ENCODE data around the gene GPR152.

The GPR152 gene

DNA sequence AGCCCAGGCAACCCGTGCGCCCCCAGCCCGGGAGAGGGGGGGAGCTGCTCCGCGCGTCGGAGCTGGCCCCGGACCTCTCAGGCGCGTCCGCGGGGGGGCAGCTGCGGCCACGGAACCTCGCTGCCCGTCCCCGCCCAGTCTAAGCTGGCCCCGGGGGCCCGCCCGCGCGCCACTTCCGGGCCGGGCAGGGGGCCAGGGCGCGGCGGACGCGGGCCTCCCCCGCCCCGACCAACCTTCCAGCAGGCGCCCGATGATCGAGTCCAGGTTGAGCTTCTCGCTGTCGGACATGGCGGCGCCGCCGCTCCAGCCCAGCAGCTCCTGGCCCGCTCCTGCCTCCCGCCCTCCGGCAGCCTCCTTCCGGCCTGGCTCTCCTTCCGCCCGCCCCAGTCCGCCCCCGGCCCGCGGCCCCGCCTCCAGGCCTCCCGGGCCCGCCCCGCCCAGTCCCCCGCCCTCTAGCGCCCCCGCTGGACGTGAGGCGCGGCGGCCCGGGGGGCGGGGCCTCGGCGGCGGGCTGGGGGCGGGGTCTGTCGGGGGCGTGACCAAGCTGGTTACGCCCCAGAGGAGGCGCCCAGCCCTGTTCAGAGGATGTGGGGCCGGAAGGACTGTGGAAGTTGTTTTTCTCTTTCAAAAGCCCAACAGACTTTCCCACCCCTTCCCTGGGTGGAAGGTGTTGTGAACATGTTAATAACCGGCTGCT lies 50.9 kb downstream of the GPR152 start, which contains the start of gene PPP1CA:
TSS of gene PPP1CA (minus strand) at position 364 of the 697 bp plus-strand sequence. CDS start at position 288, 76 bp downstream.
- no peak for TF ChIP-seq ZNF274 (IDR thresholded peaks at IDR 0.05; ENCODE audit: low read depth, low read length)
- peak within 1 kb of the TSS; percentile 78 for H3K4me3 ChIP-seq (ENCODE audit: low read length)
